ENCODE results near the gene YARS2.

YARS2 gene

DNA sequence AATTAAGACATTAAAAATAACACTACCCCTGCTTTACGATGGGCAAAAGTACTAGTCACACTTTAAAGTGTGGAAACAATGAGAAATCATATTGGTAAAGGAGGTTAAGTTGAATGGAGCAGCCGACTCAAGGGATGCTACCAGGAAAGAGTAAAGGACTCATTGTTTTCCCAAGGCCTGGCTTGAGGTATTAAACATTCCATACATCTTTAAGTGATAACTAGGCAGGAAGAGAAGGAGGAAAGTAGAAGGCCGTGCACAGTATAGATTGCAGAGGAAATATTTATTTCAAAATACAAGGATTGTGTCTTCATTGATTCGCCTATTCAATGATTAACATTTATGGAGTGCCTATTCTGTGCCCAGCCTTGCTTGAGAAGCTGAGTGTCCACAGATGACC, 20.6 kb upstream of the YARS2 start:
- no peak for DNase-seq
- no peak overlapping the region for H3K4me3 ChIP-seq (ENCODE audit: insufficient read depth in 1 of 2, low read depth in 1 of 2, low read length in 2 of 2)
- no peak overlapping the region for H3K14ac ChIP-seq (ENCODE audit: low read length in 2 of 2)
- H3K9me3 ChIP-seq (ENCODE audit: control insufficient read depth, low read length) = no peaks in the 10 kb centered on the region
- no peak overlapping the region for H3K18ac ChIP-seq (ENCODE audit: low read depth in 1 of 2, low read length in 2 of 2)
- WGBS = 76% methylated on average over 3 of the region's 4 CpGs
- H3K4ac ChIP-seq (ENCODE audit: low read depth in 1 of 2, low read length in 2 of 2) = no peak overlapping the region
- no peaks in the 10 kb centered on the region for H3K36me3 ChIP-seq (ENCODE audit: control insufficient read depth in 1 of 2, insufficient read depth in 2 of 2, low read depth in 1 of 2, low read length in 2 of 2)
- no peak overlapping the region for H3K9ac ChIP-seq (ENCODE audit: low read length)
- H2BK5ac ChIP-seq (ENCODE audit: low read depth, low read length, poor library complexity, severe bottlenecking) = no peak overlapping the region
- H2BK120ac ChIP-seq (ENCODE audit: low read depth, low read length) = no peak overlapping the region
- no peak overlapping the region for H2BK12ac ChIP-seq (ENCODE audit: low read length in 2 of 2)
- no peak overlapping the region for H3K4me2 ChIP-seq (ENCODE audit: low read length, poor library complexity, severe bottlenecking)
- H4K8ac ChIP-seq (ENCODE audit: low read length) = no peak overlapping the region
- H2AFZ ChIP-seq (ENCODE audit: low read depth, low read length) = no peak overlapping the region
- H3K27ac ChIP-seq (ENCODE audit: low read length, poor library complexity, severe bottlenecking) = no peak overlapping the region
- no peaks in the 10 kb centered on the region for H3K4me1 ChIP-seq (ENCODE audit: control insufficient read depth, insufficient read depth, low read depth, low read length)
- no peak overlapping the region for H3K23ac ChIP-seq (ENCODE audit: low read length in 2 of 2)
- no peak overlapping the region for H2BK15ac ChIP-seq (ENCODE audit: low read depth, poor library complexity, severe bottlenecking)
- H2AK5ac ChIP-seq (ENCODE audit: low read length, severe bottlenecking) = no peak overlapping the region
- peaks cover 0 to 27% of the 10 kb centered on the region in 2 experiments for H3K27me3 ChIP-seq (ENCODE audit: control insufficient read depth in 1 of 2, insufficient read depth in 1 of 2, low read length in 2 of 2)
- no peaks in the 10 kb centered on the region for H3K79me1 ChIP-seq (replicated peaks; ENCODE audit: low read length, poor library complexity, severe bottlenecking)
- no peak overlapping the region for H4K91ac ChIP-seq (ENCODE audit: low read length)

DNA sequence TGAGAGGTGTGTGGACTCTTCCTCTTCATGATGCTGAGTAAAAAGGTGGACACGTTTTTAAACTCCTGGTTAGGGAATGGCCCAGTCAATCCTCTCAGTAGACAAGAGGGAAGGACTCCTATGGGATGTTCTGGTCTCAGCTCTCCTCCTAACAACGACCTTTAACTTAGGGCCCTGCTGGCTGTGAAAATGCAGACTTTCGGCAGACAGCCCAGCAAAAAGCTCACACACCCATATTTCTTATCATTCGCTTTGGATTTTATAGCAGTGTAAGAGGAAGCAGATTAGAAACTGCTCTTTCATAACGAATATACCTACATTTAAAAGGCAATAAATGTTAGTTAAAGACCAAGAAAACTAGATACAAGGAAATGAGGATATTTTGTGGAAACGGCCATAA, 18.0 kb upstream of the YARS2 start:
- Histone ChIP-seq H2BK120ac (ENCODE audit: low read depth, low read length) (no peak overlapping the region), H3K27ac (ENCODE audit: low read length, poor library complexity, severe bottlenecking) (no peak overlapping the region), H3K9ac (ENCODE audit: low read length) (no peak overlapping the region), H3K36me3 (ENCODE audit: control insufficient read depth in 1 of 2, insufficient read depth in 2 of 2, low read depth in 1 of 2, low read length in 2 of 2) (no peaks in the 10 kb centered on the region), H3K4me1 (ENCODE audit: control insufficient read depth, insufficient read depth, low read depth, low read length) (no peaks in the 10 kb centered on the region), H2AK5ac (ENCODE audit: low read length, severe bottlenecking) (no peak overlapping the region), H3K79me1 (replicated peaks; ENCODE audit: low read length, poor library complexity, severe bottlenecking) (no peaks in the 10 kb centered on the region), H2BK5ac (ENCODE audit: low read depth, low read length, poor library complexity, severe bottlenecking) (no peak overlapping the region), H2AFZ (ENCODE audit: low read depth, low read length) (no peak overlapping the region), H3K14ac (ENCODE audit: low read length in 2 of 2) (no peak overlapping the region), H3K9me3 (ENCODE audit: control insufficient read depth, low read length) (no peaks in the 10 kb centered on the region), H4K8ac (ENCODE audit: low read length) (no peak overlapping the region), H3K23ac (ENCODE audit: low read length in 2 of 2) (no peak overlapping the region), H2BK12ac (ENCODE audit: low read length in 2 of 2) (no peak overlapping the region), H2BK15ac (ENCODE audit: low read depth, poor library complexity, severe bottlenecking) (no peak overlapping the region), H4K91ac (ENCODE audit: low read length) (no peak overlapping the region), H3K27me3 (ENCODE audit: control insufficient read depth in 1 of 2, insufficient read depth in 1 of 2, low read length in 2 of 2) (peaks cover 0 to 27% of the 10 kb centered on the region in 2 experiments), H3K4me2 (ENCODE audit: low read length, poor library complexity, severe bottlenecking) (no peak overlapping the region), H3K18ac (ENCODE audit: low read depth in 1 of 2, low read length in 2 of 2) (no peak overlapping the region), H3K4ac (ENCODE audit: low read depth in 1 of 2, low read length in 2 of 2) (no peak overlapping the region), H3K4me3 (ENCODE audit: insufficient read depth in 1 of 2, low read depth in 1 of 2, low read length in 2 of 2) (no peak overlapping the region)
- 66% methylated on average over 2 of the region's 6 CpGs for WGBS
- no peak for DNase-seq

GRCh38 chr12:32770141-32770540, 14.4 kb upstream of the YARS2 start:
- WGBS = no CpG with 5 or more reads among the region's 1 CpG
- Histone ChIP-seq H2BK12ac (ENCODE audit: low read length in 2 of 2) (no peak overlapping the region), H2AFZ (ENCODE audit: low read depth, low read length) (no peak overlapping the region), H3K18ac (ENCODE audit: low read depth in 1 of 2, low read length in 2 of 2) (no peak overlapping the region), H3K23ac (ENCODE audit: low read length in 2 of 2) (no peak overlapping the region), H3K9me3 (ENCODE audit: control insufficient read depth, low read length) (no peaks in the 10 kb centered on the region), H3K4ac (ENCODE audit: low read depth in 1 of 2, low read length in 2 of 2) (no peak overlapping the region), H3K27ac (ENCODE audit: low read length, poor library complexity, severe bottlenecking) (no peak overlapping the region), H3K14ac (ENCODE audit: low read length in 2 of 2) (no peak overlapping the region), H3K36me3 (ENCODE audit: control insufficient read depth in 1 of 2, insufficient read depth in 2 of 2, low read depth in 1 of 2, low read length in 2 of 2) (no peaks in the 10 kb centered on the region), H4K8ac (ENCODE audit: low read length) (no peak overlapping the region), H3K4me2 (ENCODE audit: low read length, poor library complexity, severe bottlenecking) (no peak overlapping the region), H2AK5ac (ENCODE audit: low read length, severe bottlenecking) (no peak overlapping the region), H3K9ac (ENCODE audit: low read length) (no peak overlapping the region), H2BK5ac (ENCODE audit: low read depth, low read length, poor library complexity, severe bottlenecking) (no peak overlapping the region), H2BK15ac (ENCODE audit: low read depth, poor library complexity, severe bottlenecking) (no peak overlapping the region), H3K4me1 (ENCODE audit: control insufficient read depth, insufficient read depth, low read depth, low read length) (no peaks in the 10 kb centered on the region), H3K27me3 (ENCODE audit: control insufficient read depth in 1 of 2, insufficient read depth in 1 of 2, low read length in 2 of 2) (peaks cover 3 to 17% of the 10 kb centered on the region in 2 experiments), H3K4me3 (ENCODE audit: insufficient read depth in 1 of 2, low read depth in 1 of 2, low read length in 2 of 2) (no peak overlapping the region), H4K91ac (ENCODE audit: low read length) (no peak overlapping the region), H2BK120ac (ENCODE audit: low read depth, low read length) (no peak overlapping the region), H3K79me1 (replicated peaks; ENCODE audit: low read length, poor library complexity, severe bottlenecking) (no peaks in the 10 kb centered on the region)
- no peak for DNase-seq

DNA sequence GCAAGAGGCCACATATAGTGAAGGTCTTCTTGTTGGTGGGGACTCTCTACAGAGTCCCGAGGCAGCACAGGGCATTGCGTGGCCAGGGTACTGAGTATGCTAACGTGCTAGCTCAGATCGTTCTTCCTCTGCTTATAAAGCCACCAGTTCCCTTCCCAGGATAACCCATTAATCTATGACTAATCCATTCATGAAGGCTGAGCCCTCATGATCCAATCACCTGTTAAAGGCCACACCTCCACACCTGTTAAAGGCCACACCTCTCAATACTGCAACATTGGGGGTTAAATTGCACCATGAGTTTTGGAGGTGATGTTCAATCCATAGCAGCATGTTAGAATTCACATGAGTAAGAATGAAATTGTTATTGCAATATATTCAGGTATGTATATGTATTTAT, 12.8 kb upstream of the YARS2 start:
- no peak overlapping the region for H4K91ac ChIP-seq (ENCODE audit: low read length)
- no peak overlapping the region for H2AK5ac ChIP-seq (ENCODE audit: low read length, severe bottlenecking)

More for the DNA sequence above, 12.8 kb upstream of the YARS2 start:
- no peaks in the 10 kb centered on the region for H3K36me3 ChIP-seq (ENCODE audit: control insufficient read depth in 1 of 2, insufficient read depth in 2 of 2, low read depth in 1 of 2, low read length in 2 of 2)
- no peak overlapping the region for H3K9ac ChIP-seq (ENCODE audit: low read length)
- no peak for DNase-seq
- H2BK120ac ChIP-seq (ENCODE audit: low read depth, low read length) = no peak overlapping the region
- H2AFZ ChIP-seq (ENCODE audit: low read depth, low read length) = no peak overlapping the region
- no peak overlapping the region for H3K14ac ChIP-seq (ENCODE audit: low read length in 2 of 2)
- no peak overlapping the region for H2BK12ac ChIP-seq (ENCODE audit: low read length in 2 of 2)
- H3K23ac ChIP-seq (ENCODE audit: low read length in 2 of 2) = no peak overlapping the region
- H3K4ac ChIP-seq (ENCODE audit: low read depth in 1 of 2, low read length in 2 of 2) = no peak overlapping the region
- no peaks in the 10 kb centered on the region for H3K9me3 ChIP-seq (ENCODE audit: control insufficient read depth, low read length)
- H4K8ac ChIP-seq (ENCODE audit: low read length) = no peak overlapping the region
- H3K27me3 ChIP-seq (ENCODE audit: control insufficient read depth in 1 of 2, insufficient read depth in 1 of 2, low read length in 2 of 2) = peaks cover 3 to 12% of the 10 kb centered on the region in 2 experiments
- H2BK5ac ChIP-seq (ENCODE audit: low read depth, low read length, poor library complexity, severe bottlenecking) = no peak overlapping the region
- no peaks in the 10 kb centered on the region for H3K79me1 ChIP-seq (replicated peaks; ENCODE audit: low read length, poor library complexity, severe bottlenecking)
- WGBS = 88% methylated on average over 3 of the region's 4 CpGs
- no peak overlapping the region for H3K18ac ChIP-seq (ENCODE audit: low read depth in 1 of 2, low read length in 2 of 2)
- H2BK15ac ChIP-seq (ENCODE audit: low read depth, poor library complexity, severe bottlenecking) = no peak overlapping the region
- no peak overlapping the region for H3K4me2 ChIP-seq (ENCODE audit: low read length, poor library complexity, severe bottlenecking)
- no peaks in the 10 kb centered on the region for H3K4me1 ChIP-seq (ENCODE audit: control insufficient read depth, insufficient read depth, low read depth, low read length)
- no peak overlapping the region for H3K27ac ChIP-seq (ENCODE audit: low read length, poor library complexity, severe bottlenecking)
- no peak overlapping the region for H3K4me3 ChIP-seq (ENCODE audit: insufficient read depth in 1 of 2, low read depth in 1 of 2, low read length in 2 of 2)

All from mesenchymal stem cell (in vitro differentiated cells and primary cell).